Activated CD4-positive, CD25-positive, alpha-beta regulatory T cell treated with anti-CD3 and anti-CD28 coated beads, Interleukin-2, amount 50 U/mL, for 16 hours (primary cell): ENCODE measurements around the gene IQCE.

ENCODE experiments used
- DNase-seq: peaks from one replicate; pipeline ENCODE4 v3.0.0-alpha.2; 2020; ENCODE audit warnings: low read depth, low spot score

Gene IQCE

DNA sequence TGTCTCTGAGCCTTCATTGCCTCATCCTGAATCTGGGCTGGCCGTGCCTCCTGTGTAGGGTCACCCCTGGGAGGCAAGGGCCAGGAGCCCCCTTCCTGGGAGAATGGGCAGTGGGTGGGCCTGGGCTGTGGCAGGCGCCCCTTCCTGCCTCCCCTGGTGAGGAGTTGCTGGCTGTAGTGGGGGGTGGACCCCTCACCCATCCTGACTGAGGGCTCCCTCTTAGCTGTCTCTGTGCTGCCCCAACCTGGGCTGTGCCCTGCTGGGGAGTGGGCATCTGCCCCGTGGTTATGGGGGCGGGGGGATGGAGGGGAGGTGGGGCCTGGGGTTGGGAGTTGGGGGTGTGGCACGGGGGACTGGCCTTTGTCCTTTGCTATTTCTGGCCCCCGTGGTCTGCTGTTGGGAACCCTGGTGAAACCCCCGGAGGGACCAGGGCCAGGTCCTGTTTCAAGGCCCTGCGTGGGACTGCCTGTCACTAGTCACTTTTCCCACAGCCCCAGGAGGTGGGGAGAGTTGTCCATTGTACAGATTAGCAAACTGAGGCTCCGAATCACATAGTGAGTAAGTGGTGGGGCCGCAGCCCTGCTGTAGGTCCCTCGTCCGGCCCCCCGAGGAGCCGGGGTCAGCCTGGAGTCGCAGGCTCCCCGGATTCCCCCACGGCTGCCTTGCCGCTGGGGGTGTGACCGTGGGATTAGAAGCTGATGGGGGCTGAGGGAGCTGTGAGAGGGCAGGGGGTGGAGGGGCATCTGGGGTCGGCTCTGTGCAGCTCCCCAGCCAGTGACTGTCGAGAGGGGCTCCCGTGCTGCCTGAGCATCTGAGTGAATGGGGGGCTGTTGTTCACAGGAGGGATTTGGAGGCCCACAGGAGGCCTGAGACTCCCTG is 75.7 kb downstream of the IQCE start:
- no peak for DNase-seq

DNA sequence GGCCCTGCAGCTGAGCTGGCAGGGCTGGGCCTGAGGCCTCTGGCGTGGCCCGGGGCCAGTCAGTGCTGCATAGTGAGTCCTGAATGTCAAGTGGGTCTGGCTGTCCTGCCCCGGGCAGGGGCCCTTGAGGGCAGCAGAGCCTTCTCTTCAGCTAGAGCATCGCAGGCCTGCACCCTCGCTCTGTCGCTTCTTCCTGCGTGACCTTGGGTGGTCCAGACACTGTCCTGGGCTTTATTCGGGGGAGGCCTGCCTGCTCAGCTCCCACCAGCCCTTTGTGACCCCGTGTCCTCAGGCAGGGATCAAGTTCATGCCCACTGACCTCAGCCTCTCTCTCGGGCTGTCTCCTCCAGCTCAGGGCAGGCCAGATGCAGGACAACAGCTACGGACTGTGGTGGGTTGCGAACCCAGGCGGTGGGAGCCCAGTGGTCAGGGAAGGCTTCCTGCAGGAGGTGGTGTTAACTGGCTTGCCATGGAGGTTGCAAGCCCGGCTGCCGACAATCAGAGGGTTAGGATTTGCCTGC is 76.4 kb downstream of the IQCE start:
- no peak for DNase-seq

DNA sequence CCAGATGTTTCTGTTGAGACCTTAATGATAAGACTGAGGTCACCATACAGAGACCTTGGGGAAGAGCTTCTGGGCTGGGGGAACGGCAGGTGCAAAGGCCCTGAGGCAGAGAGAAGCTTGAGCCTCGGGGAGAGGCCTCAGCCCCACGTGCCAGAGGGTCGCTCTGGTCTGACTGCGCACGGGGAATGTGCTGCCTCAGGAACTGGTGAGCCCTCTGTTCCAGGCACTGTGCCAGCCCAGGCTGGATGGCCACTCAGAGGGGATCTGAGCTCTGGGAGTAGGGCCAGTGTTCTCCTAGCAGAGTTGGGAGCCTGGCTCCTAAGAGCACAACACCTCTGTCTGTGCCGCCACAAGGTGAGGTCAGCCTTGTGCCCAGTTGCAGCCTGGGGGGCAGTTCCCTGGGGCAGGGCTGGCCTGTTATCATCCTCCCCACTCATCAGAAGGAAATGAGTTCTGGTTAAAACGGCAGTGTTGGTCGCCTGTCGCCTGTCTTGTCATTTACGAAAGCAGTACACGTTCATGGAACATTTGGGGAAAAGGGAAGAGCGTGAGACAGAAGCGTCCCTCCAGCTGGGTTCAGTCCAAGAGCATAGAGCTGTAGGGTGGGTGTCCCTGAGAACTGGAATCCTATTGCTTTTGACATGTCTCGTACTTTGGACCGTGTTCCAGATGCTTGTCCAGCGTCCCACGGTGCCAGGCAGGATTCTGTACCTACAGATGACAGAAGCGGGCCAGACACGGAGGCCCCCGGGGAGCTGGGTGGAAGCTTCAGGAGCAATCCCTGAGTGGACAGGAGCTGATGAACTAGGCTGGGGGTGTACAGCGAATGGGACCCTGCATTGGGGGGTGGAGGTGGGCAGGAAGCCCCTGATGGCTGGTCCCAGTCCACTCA is 77.3 kb downstream of the IQCE start:
- DNase-seq = no peak

DNA sequence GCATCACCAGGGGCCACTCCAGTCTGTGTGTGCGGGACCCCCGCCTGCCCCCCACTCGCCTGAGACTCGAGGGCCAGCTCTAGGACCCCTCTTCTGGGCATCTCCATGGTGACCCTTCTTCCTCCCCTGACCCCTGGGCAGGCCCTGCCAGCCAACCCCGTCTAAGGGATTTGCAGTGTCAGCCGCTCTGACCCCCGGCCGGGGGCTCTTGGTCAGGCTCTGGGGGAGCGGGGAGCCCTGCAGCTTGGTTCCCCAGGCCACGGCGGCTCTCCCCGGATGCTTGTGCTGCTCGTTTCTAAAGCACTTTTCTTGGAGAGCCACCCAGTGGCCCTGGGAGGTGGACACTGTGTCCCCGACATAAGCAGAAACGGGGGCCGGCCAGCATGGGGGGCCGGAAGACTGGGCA is 78.3 kb downstream of the IQCE start:
- no peak for DNase-seq

DNA sequence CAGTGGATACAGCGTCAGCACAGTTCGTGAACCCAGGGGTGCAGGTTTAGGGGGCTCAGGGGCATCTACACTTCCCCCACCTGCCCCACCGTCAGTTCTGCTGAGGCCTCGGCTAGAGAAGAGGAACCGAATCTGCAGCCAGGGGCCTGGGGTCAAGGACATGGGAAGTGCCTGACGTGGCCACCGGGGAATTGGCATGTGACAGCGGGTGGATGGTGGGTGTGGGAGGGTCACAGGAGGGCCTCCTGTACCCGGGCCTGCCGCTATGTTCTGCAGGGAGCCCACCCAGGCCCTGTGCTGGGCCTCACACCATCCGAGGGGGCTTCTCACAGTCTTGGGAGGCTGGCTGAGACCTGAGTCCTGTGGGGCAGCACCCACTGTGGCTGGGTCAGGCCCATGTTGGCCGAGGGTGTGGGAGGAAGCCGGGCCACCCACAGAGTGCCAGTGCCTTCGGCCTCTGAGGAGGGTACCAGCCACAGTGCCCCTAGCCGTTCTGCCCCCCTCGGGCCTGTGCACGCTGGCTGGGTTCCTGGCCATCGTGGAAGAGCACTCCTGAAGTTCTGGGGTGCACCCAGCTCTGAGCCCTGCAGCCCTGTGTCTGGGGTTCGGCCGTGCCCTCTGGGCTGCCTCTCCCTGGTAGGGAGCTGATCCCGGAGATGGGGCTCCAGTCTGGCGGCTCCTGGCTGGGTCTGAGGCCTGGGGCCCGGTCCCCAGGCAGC is 78.9 kb downstream of the IQCE start:
- DNase-seq = no peak

DNA sequence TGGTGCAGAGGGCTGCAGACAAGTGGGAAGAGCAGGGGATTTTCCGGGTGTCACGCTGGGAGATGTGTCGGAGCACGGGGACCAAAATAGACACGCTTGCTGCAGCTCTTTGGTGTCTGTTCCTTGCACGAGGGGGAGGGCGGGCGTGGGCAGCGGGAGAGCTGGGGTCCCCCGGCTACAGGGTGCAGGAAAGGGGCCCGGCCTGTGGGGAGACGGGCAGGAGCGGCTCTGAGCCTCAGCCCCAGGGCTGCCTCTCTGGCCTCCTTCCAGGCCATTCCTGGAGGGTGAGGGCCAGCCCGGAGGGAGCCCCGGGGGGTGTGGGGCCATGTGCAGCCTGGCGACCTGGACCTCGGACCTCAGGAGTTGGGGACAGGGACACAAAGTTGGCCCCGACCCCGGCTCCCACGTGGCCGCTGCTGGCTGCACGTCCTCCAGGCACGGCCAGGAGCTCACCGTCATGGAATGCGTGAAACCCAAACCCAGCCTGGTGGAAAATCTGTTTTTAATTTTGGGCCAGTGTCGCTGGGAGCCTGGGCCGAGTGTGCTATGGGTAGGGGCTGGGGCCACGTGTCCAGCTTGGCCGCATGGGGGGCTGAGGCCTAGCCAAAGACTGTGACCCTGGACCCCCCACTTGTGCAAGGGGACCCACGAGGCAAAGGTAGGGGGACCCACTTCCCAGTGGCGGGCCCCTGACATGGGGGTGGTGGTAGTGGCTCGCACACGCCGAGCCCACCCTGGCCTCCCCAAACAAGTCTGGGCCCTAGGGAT is 79.6 kb downstream of the IQCE start:
- no peak for DNase-seq

DNA sequence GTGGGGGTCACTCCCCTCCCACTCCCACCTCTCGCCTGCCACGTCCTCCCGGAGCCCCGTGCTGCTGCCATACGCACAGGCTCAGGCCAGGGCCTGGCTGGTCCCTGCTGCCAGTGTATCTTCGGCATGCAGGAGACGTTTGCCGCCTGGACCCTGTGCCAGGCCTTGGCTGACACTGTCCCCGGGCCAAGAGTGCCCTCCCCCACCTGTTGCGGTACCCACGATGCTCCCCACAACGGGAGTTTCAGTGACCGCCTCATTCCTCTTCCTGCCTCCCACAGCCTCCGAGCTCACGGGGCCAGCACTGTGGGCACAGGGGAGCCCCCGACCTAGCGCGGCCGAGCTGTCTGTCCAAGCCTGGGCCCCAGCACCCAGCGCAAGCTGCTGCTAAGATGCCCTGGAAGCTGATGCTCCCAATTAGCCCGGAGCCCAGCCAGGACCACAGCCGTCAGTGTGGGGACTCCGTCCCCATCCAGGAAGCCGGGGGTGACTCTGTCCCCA is 80.5 kb downstream of the IQCE start:
- no peak for DNase-seq

DNA sequence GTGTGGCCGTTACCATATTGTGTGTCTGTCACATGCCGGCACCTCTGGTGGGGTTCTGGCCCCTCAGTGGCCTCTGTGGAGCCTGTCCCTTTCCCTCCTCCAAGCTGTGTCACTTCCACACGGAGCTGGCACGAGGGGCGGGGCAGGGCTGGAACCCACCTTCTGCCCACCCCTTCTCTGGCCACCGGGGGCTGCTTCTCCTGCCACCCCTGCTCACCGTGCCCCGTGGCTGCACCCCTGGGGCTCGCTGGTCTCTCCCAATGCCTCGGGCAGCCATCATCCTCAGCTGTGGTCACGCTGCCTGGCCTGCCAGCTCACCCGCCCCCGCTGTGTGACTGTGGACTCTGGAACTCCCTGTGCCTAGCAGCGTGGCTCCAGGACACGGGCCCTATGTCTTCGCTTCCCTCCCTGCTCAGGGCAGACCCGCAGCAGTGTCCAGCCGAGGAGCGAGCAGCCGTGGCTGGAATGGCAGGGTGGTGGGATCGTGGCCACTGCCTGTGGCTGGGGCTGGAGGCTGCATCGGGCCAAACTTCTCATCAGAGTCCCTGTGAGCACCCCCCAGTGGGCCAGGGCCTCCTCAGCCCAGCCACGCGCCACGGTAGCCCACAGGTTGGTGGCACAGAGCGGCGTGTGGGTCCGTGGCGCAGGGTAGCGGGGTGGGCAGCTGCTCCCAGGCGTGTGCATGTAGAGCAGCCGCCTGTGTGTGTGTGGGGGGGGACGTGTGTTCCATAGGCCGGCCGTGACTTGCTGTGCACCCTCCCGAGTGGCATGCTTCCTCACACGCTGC is 81.1 kb downstream of the IQCE start:
- no peak for DNase-seq

DNA sequence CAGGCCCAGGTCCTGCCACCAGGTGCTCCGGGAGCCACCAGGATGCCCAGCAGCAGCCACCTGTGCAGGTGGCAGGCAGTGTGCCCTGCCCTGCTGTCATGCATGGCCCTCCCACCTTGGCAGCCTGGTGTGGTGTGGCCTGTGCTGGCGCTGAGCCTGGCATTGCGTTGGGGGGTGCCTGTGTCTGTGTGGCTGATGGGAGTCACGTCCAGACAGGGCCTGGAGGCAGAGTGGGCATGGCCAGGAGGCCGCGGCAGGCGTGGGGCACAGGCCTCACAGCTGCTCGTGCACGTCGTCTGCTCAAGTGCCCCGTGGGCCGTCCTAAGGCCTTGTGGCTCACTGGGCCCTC is 81.7 kb downstream of the IQCE start:
- DNase-seq = no peak

DNA sequence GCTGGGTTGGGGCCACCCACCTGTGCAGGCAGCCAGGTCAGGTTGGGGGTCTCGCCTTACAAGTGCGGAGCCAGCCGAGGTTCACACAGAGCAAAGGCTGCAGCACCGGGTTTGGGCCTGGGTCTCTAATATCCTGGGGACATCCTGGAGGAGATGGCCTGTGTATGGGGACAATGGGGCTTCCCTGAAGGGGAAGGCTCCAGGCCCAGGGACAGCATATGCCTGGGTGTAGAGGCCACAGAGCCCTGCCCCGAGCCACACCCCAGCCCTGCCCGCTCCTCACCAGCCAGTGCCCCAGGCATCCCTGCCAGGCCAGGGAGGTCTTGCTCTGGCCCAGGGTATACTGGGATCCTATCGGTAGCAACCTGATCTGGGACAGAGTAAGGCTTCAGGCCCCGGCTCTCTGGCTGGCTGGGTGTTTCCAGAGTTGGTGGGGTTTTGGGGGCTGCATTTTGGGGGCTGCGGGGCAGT is 82.1 kb downstream of the IQCE start:
- no peak for DNase-seq

DNA sequence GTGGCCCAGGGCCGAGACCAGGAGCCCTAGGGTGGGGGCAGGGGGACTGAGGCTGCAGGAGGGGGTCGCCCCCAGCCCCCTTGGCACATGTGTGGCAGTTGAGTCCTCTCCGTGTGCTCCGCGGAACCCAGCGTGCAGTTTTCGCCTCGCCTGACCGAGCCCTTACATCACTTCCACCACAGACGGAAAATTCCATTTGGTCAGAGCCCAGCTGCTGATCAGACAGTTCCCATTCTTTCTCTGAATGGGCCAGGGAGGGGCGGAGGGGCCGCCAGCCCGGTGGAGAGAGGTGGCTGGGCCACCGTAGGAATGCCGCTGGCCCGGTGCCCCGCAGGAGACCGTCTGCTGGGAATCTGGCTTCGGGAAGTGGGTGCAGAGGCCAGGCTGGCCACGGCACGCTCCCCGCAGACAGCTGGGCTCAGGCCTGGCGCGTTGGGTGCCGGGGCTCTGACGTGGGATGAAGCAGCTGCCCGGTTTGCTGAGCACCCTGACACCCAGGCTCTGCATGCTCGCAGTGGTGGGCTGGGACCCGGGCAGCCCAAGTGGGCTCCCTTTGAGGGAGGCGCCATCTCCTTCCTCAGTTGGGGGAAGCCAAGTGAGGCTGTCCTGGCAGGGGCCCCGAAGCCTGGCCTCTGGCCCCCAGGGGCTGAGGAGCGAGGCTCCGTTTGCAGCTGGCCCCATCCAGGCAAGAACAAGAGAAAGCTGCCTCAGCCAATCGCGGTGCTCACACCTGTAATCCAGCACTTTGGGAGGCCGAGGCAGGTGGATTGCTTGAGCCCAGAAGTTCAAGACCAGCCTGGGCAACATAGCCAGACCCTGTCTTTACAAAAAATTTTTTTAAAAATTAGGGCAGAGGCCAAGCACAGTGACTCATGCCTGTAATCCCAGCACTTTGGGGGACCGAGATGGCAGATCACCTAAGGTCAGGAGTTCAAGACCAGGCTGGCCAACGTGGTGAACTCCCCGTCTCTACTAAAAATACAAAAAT is 82.9 kb downstream of the IQCE start:
- DNase-seq = no peak

DNA sequence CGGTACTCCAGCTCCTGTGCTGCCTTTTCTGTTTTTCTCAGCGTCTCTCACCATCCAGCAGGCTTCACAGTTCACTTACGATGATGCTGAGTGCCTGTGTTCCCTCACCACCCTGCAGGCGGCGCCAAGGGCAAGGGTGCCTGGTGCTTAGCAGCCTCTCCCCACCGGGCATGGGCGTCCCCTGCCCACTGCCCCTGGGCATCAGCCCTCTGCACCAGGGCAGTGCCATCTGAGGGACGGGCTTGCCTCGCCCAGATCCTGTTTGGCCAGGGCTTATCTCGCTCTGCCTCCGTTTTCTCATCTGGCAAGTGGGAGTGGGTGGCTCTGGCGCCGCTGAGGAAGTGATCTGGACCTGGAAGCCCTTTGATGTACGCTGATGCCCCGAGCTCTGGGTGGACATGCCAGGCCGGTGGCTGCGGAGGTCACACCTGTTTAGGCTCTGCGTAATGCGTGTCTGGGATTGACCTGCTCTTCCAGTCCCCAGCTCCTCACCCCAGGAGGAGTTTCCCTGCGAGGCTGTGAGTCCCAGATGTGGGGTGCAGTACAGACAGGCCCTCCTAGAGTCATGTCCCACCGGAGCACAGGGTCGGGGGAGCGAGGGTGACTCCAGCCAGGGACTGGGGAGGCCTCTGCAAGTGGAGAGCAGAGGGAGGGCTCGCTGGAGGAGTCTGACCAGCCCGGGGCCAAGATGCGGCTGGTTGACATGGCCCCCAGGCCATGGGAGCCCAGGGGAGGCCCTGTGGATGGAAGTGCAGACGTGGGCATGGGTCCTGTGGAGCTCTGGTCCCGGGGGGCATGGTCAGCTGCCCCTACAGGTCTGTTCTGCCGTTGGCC is 84.8 kb downstream of the IQCE start:
- DNase-seq = no peak

DNA sequence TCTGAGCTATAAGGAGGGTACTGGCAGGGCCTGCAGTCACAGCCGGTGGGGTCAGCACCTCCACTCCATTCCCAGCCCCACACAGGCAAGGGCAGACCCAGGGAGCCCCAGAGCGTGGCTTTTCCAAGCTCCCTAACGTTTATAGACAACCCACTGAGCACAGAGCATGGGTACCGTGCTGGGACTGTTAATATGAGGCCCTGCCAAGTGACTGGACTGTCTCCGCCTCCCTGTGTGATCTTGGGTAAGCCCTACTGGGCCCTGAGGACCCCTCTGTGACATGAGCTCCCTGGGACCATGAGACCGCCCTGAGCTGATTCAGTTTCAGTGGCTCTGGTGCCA is 85.4 kb downstream of the IQCE start:
- no peak for DNase-seq

DNA sequence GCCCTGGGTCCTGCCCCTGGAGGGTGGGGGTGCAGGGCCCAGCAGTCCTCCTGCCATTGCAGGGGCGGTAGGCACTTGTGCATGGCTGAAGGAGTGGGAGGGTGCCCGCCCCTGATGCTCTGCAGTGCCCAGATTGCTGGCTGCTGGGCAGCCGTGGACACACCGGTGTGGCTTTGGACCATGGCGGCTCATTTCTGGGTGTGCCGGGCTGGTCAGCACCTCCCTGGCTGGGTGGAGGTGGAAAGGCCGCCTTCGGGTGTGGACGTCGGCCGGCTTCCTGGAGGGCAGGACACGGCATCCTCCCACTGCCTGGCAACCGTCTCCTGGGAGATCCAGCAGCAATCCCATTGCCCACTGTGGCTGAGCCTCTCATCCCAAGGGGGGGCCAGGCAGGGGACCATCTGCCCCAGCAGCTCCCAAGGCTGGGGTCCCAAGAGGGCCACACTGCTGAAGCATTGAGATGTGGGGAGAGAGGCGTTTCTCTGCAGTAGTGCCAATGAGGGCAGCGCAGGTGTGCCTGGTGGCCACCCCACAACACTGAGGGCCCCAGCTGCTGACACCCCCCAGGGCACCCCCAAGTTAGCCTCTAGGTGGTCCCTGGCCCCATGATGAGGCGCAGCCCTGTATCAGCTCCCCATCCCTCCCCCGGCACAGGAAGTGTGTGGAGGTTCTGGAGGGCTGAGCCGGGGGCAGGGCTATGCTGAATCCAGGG is 85.9 kb downstream of the IQCE start:
- DNase-seq = no peak

DNA sequence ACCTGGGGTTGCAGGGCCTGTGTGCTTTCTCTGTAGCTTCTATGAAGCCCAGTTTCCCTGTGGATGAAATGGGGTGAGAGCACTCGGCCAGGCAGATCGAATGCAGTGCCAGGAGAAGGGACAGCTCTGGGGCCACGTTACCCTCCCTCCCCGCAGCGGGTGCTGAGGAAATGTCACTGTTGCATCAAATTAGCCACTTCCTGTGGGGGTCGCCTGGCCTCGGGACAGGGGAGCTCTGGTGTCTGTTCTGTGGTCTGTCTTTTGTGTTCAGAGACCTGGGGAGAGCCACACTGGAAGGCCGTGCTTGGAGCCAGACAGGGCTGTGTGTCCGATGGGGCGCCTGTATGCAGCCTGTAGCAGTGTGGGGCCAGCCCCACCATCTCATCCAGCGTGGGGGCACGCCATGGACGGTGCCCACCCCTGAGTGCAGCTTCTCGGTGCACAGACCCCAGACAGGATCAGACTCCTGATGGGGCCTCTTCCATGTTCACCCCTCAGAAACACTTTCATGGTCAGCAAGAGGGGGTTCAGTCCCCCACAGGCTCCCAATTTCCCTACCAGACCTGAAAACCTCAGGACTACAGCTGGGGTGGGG is 86.6 kb downstream of the IQCE start:
- no peak for DNase-seq

DNA sequence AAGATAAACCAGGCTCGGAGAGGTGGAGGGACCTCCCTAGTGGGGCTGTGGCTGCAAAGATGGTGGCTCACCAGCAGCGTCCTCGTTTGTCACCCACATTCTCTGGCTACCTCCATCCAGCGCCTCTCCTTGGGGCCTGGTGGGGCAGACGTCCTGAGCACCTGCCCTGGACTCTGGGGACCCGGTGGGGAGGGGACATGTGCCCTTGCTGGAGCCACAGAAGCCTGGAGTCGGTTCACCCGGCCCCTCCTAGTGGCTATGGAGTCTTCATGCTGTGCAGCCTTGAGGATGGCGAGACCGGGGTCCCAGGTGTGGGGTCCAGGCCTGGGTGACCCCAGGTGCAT is 87.5 kb downstream of the IQCE start:
- no peak for DNase-seq
